Heart left ventricle (tissue), 13 donors: ENCODE results near the gene STK24.

Experiments used
- CTCF ChIP-seq, 12 donors: fragments of 200-600 bp; sonication (generic) in 4 of 12; IDR thresholded peaks; one replicate each; pipeline versions ENCODE4 v1.5.0 to v1.8.0; 2018 to 2022; ENCODE audit warnings: antibody characterized with exemption in 12 of 12, mild to moderate bottlenecking in 5 of 12
- POLR2A ChIP-seq, 2 donors: fragments of 450-650 bp; IDR thresholded peaks; one replicate each; pipeline ENCODE4 v1.6.1; 2017; ENCODE audit warnings: antibody characterized with exemption in 2 of 2, mild to moderate bottlenecking in 2 of 2, moderate library complexity in 2 of 2
- donor health status: ischemic (EF 13 %, LVEDD 7.1; RV severe dilation, severe dysfunction).
- donor health status: DM: no; HTN: yes; CAD: no.
- donor health status: DM: no; HTN: no; CAD: no.
- donor health status: ischemic (EF 25% LVEDD 6.9; RV normal size, moderate dysfunction).
- donor health status: ischemic (EF 25% LVEDD 5.7; RV mildly dilated, moderate dysfunction).
- donor health status: ischemic (EF 35%, LVEDD 5.7; RV mildly dilated, moderate dysfunction).
- donor health status: nonischemic (EF 11% LVEDD 7.7; RV severe dilation, severe dysfunction).
- donor health status: DM: yes; HTN: yes; CAD: no.
- donor health status: PGD.
- donor health status: ischemic (EF 29% LVEDD 5.4; RV normal size, mild dysfunction).
- donor health status: nonischemic (EF 23%, LVEDD 6.1; RV moderate dilation, normal function).

GRCh38 chr13:98480915-98481877 is 95.7 kb downstream of the STK24 start:
- TF ChIP-seq POLR2A (IDR thresholded peaks at IDR 0.05) (no peak), CTCF (IDR thresholded peaks at IDR 0.05) (no peak)
